ENCODE measurements around the gene MACROD2.

Gene MACROD2

DNA sequence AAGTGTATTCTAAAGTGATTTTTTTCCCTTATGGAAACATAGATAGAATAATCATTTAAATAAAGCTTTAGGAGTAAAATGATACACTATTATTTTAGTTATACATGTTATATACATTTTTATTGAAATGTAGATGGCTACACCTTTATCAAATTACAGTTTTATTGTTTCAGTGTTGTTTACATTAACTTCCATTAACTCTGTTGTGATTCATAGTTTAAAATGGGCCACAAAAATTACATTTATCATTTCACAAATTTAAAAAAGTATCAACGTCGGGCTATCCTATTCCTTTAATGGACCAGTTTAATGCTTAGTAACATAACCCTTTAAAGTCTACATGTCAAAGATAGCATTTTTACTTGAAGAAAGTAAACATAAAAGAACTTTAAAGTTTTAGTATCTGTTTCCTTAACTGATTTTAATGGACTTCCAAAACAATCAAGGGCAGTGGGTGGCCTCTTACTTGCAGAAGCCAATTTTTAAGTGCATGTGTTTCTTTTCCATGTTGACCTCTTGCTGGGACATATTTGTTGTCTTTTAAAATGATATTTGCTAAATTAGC is 389.9 kb downstream of the MACROD2 start:
- Histone ChIP-seq H3K27me3 (ENCODE audit: low read length) (no peaks in the 10 kb centered on the region), H3K79me2 (ENCODE audit: insufficient read depth, low read length) (no peaks in the 10 kb centered on the region), H4K20me1 (ENCODE audit: low read depth, low read length) (no peaks in the 10 kb centered on the region), H3K36me3 (ENCODE audit: low read length) (no peaks in the 10 kb centered on the region), H3K4me2 (ENCODE audit: low read depth, low read length, poor library complexity, severe bottlenecking) (no peak overlapping the region), H3K9ac (ENCODE audit: low read length) (no peak overlapping the region), H2AFZ (ENCODE audit: low read depth, low read length, severe bottlenecking) (no peak overlapping the region), H3K4me3 (ENCODE audit: insufficient read depth, low read length, poor library complexity, severe bottlenecking) (no peak overlapping the region), H3K9me2 (replicated peaks; ENCODE audit: insufficient read depth, low read length) (no peaks in the 10 kb centered on the region), H3K9me3 (ENCODE audit: insufficient read depth, low read length) (no peaks in the 10 kb centered on the region), H3K27ac (ENCODE audit: low read depth, low read length) (no peak overlapping the region), H3F3A (ENCODE audit: insufficient read depth) (no peaks in the 10 kb centered on the region)
- TF ChIP-seq EZH2phosphoT487 (conservative IDR thresholded peaks at IDR 0.05; ENCODE audit: low read length) (no peak), CTCF (IDR thresholded peaks at IDR 0.05; ENCODE audit: insufficient read depth, low read length, poor library complexity, severe bottlenecking) (no peak)

GRCh38 chr20:14386726-14387125 is 391.4 kb downstream of the MACROD2 start:
- H2AFZ ChIP-seq (ENCODE audit: low read depth, low read length, severe bottlenecking): no peak overlapping the region
- H3K9me2 ChIP-seq (replicated peaks; ENCODE audit: insufficient read depth, low read length): no peaks in the 10 kb centered on the region
- H3K4me3 ChIP-seq (ENCODE audit: insufficient read depth, low read length, poor library complexity, severe bottlenecking): no peak overlapping the region
- H3K9ac ChIP-seq (ENCODE audit: low read length): no peak overlapping the region
- H3K27me3 ChIP-seq (ENCODE audit: low read length): no peaks in the 10 kb centered on the region
- H3K79me2 ChIP-seq (ENCODE audit: insufficient read depth, low read length): no peaks in the 10 kb centered on the region
- H3K4me2 ChIP-seq (ENCODE audit: low read depth, low read length, poor library complexity, severe bottlenecking): no peak overlapping the region
- no peaks in the 10 kb centered on the region for H3K36me3 ChIP-seq (ENCODE audit: low read length)
- H3K27ac ChIP-seq (ENCODE audit: low read depth, low read length): no peak overlapping the region
- no peaks in the 10 kb centered on the region for H3K9me3 ChIP-seq (ENCODE audit: insufficient read depth, low read length)
- TF ChIP-seq CTCF (IDR thresholded peaks at IDR 0.05; ENCODE audit: insufficient read depth, low read length, poor library complexity, severe bottlenecking) (no peak), EZH2phosphoT487 (conservative IDR thresholded peaks at IDR 0.05; ENCODE audit: low read length) (no peak)
- H3F3A ChIP-seq (ENCODE audit: insufficient read depth): no peaks in the 10 kb centered on the region
- H4K20me1 ChIP-seq (ENCODE audit: low read depth, low read length): no peaks in the 10 kb centered on the region

GRCh38 chr20:14401479-14402138 is 406.3 kb downstream of the MACROD2 start:
- no peaks in the 10 kb centered on the region for H3K36me3 ChIP-seq (ENCODE audit: low read length)
- no peak overlapping the region for H3K27ac ChIP-seq (ENCODE audit: low read depth, low read length)
- H4K20me1 ChIP-seq (ENCODE audit: low read depth, low read length): no peaks in the 10 kb centered on the region
- H3K9me2 ChIP-seq (replicated peaks; ENCODE audit: insufficient read depth, low read length): no peaks in the 10 kb centered on the region
- no peak for TF ChIP-seq CTCF (IDR thresholded peaks at IDR 0.05; ENCODE audit: insufficient read depth, low read length, poor library complexity, severe bottlenecking)
- TF ChIP-seq EZH2phosphoT487 (conservative IDR thresholded peaks at IDR 0.05; ENCODE audit: low read length): no peak
- no peak overlapping the region for H2AFZ ChIP-seq (ENCODE audit: low read depth, low read length, severe bottlenecking)
- no peaks in the 10 kb centered on the region for H3K9me3 ChIP-seq (ENCODE audit: insufficient read depth, low read length)
- no peaks in the 10 kb centered on the region for H3F3A ChIP-seq (ENCODE audit: insufficient read depth)
- H3K79me2 ChIP-seq (ENCODE audit: insufficient read depth, low read length): no peaks in the 10 kb centered on the region
- no peaks in the 10 kb centered on the region for H3K27me3 ChIP-seq (ENCODE audit: low read length)
- H3K9ac ChIP-seq (ENCODE audit: low read length): no peak overlapping the region
- H3K4me3 ChIP-seq (ENCODE audit: insufficient read depth, low read length, poor library complexity, severe bottlenecking): no peak overlapping the region
- H3K4me2 ChIP-seq (ENCODE audit: low read depth, low read length, poor library complexity, severe bottlenecking): no peak overlapping the region
